K562 (cell line): Measurements from ENCODE around the gene PBX1.

Source experiments
- CBFB ChIP-seq: sonication (generic); formaldehyde crosslinking; IDR thresholded peaks from 2 replicates; pipeline ENCODE4 v1.4.0; 2020; ENCODE audit warnings: mild to moderate bottlenecking, missing genetic modification reagents
- CBX3 ChIP-seq, 2 experiments: IDR thresholded peaks; 1 replicate in 1 of 2; 2 replicates in 1 of 2; pipeline ENCODE4 v1.6.1; 2012; ENCODE audit warnings: inconsistent platforms in 2 of 2, low read length in 2 of 2, borderline replicate concordance in 1 of 2, control low read depth in 1 of 2
- EZH2 ChIP-seq: IDR thresholded peaks from 2 replicates; pipeline ENCODE4 v1.6.1; 2012; ENCODE audit warnings: low read depth, mild to moderate bottlenecking, inconsistent platforms, low read length, borderline replicate concordance
- FOXK2 ChIP-seq, 2 experiments: fragments of 450-650 bp; IDR thresholded peaks in 1 of 2; conservative IDR thresholded peaks in 1 of 2; 2 replicates each; pipeline ENCODE4 v1.6.1; 2016; ENCODE audit warnings: low read depth in 2 of 2, mild to moderate bottlenecking in 1 of 2
- HMG20A ChIP-seq: fragments of 450-650 bp; formaldehyde crosslinking; conservative IDR thresholded peaks from 2 replicates; pipeline ENCODE4 v1.4.0; 2020; ENCODE audit warnings: mild to moderate bottlenecking, mixed read lengths
- HNRNPH1 ChIP-seq: fragments of 200-400 bp; formaldehyde crosslinking; optimal IDR thresholded peaks from 2 replicates; pipeline ENCODE3; 2017; ENCODE audit warnings: low read depth, mild to moderate bottlenecking, low read length, moderate library complexity
- L3MBTL2 ChIP-seq: fragments of 450-650 bp; IDR thresholded peaks from 2 replicates; pipeline ENCODE4 v1.6.1; 2016; ENCODE audit warnings: mild to moderate bottlenecking, moderate library complexity
- NBN ChIP-seq: fragments of 450-650 bp; IDR thresholded peaks from 2 replicates; pipeline ENCODE4 v1.6.1; 2016; ENCODE audit warnings: low read depth, mild to moderate bottlenecking
- SP2 ChIP-seq: IDR thresholded peaks from 2 replicates; pipeline ENCODE4 v1.6.1; 2011; ENCODE audit warnings: mild to moderate bottlenecking, low read depth, low read length, moderate library complexity; ENCODE audit not compliant: poor library complexity, severe bottlenecking; ENCODE audit errors: extremely low read depth
- TF ChIP-seq, protein P1 (sequence below): sonication (generic); formaldehyde crosslinking; IDR thresholded peaks from 2 replicates; pipeline ENCODE4 v1.8.0; 2022; ENCODE audit warnings: mild to moderate bottlenecking, missing genetic modification reagents
- TF ChIP-seq, protein P2 (sequence below), 3 experiments: IDR thresholded peaks in 2 of 3; conservative IDR thresholded peaks in 1 of 3; 2 replicates each; pipeline ENCODE4 v1.5.1; 2011 to 2012; ENCODE audit warnings: low read length in 3 of 3, mild to moderate bottlenecking in 3 of 3, control low read depth in 2 of 3, improper control_type of control experiment in 1 of 3, inconsistent platforms in 1 of 3, low read depth in 1 of 3, mixed read lengths in 1 of 3, moderate library complexity in 1 of 3; ENCODE audit not compliant: insufficient read depth in 2 of 3

DNA sequence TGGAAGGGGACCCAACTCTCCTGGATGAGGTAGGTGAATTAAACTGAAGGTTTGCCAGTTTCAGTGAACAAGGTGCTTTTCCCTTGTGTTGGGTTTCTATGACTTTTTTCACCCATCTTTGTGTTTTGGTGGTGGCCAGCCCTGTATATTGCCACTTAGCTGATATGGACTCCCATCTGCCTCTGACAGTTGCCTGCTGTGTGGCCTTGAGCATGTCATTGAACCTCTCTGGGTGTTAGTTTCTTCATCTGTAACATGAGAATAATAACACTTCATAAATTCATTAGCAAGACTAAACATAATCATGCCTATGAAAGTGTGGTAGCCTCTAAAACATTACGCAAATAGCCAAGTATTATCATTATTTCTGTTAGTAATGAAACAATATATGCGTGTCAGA lies 141.7 kb downstream of the PBX1 start:
- TF ChIP-seq L3MBTL2 (no peak), FOXK2 (conservative IDR thresholded peaks at IDR 0.05 in 1 of 2, IDR thresholded peaks at IDR 0.05 in 1 of 2; ENCODE audit: low read depth in 2 of 2) (no peak), SP2 (no peak), NBN (no peak), CBFB (CRISPR knock-in tag) (no peak), HMG20A (CRISPR knock-in tag) (no peak), EZH2 (no peak), HNRNPH1 (no peak), CBX3 (IDR thresholded peaks at IDR 0.05; ENCODE audit: borderline replicate concordance in 1 of 2, low read length in 2 of 2) (no peak)
- TF ChIP-seq, protein P1, sequence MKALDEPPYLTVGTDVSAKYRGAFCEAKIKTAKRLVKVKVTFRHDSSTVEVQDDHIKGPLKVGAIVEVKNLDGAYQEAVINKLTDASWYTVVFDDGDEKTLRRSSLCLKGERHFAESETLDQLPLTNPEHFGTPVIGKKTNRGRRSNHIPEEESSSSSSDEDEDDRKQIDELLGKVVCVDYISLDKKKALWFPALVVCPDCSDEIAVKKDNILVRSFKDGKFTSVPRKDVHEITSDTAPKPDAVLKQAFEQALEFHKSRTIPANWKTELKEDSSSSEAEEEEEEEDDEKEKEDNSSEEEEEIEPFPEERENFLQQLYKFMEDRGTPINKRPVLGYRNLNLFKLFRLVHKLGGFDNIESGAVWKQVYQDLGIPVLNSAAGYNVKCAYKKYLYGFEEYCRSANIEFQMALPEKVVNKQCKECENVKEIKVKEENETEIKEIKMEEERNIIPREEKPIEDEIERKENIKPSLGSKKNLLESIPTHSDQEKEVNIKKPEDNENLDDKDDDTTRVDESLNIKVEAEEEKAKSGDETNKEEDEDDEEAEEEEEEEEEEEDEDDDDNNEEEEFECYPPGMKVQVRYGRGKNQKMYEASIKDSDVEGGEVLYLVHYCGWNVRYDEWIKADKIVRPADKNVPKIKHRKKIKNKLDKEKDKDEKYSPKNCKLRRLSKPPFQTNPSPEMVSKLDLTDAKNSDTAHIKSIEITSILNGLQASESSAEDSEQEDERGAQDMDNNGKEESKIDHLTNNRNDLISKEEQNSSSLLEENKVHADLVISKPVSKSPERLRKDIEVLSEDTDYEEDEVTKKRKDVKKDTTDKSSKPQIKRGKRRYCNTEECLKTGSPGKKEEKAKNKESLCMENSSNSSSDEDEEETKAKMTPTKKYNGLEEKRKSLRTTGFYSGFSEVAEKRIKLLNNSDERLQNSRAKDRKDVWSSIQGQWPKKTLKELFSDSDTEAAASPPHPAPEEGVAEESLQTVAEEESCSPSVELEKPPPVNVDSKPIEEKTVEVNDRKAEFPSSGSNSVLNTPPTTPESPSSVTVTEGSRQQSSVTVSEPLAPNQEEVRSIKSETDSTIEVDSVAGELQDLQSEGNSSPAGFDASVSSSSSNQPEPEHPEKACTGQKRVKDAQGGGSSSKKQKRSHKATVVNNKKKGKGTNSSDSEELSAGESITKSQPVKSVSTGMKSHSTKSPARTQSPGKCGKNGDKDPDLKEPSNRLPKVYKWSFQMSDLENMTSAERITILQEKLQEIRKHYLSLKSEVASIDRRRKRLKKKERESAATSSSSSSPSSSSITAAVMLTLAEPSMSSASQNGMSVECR (CRISPR knock-in tag): no peak
- TF ChIP-seq, protein P2, sequence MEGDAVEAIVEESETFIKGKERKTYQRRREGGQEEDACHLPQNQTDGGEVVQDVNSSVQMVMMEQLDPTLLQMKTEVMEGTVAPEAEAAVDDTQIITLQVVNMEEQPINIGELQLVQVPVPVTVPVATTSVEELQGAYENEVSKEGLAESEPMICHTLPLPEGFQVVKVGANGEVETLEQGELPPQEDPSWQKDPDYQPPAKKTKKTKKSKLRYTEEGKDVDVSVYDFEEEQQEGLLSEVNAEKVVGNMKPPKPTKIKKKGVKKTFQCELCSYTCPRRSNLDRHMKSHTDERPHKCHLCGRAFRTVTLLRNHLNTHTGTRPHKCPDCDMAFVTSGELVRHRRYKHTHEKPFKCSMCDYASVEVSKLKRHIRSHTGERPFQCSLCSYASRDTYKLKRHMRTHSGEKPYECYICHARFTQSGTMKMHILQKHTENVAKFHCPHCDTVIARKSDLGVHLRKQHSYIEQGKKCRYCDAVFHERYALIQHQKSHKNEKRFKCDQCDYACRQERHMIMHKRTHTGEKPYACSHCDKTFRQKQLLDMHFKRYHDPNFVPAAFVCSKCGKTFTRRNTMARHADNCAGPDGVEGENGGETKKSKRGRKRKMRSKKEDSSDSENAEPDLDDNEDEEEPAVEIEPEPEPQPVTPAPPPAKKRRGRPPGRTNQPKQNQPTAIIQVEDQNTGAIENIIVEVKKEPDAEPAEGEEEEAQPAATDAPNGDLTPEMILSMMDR (IDR thresholded peaks at IDR 0.05 in 2 of 3, conservative IDR thresholded peaks at IDR 0.05 in 1 of 3; ENCODE audit: insufficient read depth in 2 of 3, low read depth in 1 of 3, low read length in 3 of 3): no peak
